VCaP (cell line): ENCODE results near the gene NFATC1.

ENCODE experiments used
- H3K27ac ChIP-seq: fragments of 450-650 bp; 2 replicates; pipeline ENCODE4 v1.5.1; 2017
- CTCF ChIP-seq: fragments of 450-650 bp; conservative IDR thresholded peaks from 2 replicates; pipeline ENCODE4 v1.5.1; 2017; ENCODE audit warnings: mild to moderate bottlenecking, moderate library complexity

Gene NFATC1

DNA sequence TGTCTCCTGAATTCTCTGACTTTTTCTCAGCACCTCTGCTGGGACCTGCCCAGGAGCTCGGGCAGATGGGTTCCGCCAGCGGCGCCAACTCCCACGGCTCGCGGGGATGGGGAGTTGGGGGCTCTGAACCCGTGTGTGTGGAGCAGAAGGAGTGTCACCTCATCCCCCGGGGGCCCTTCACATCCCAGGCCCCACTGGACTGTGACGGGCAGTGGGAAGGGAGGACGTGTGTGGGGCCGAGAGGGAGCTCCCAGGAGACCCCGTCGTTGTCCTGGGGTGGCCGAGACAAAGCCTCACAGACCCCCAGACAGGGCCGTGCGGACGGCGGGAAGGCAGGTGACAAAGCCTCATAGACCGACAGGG lies 153.9 kb downstream of the NFATC1 start:
- no peak overlapping the region for H3K27ac ChIP-seq
- no peak for TF ChIP-seq CTCF

DNA sequence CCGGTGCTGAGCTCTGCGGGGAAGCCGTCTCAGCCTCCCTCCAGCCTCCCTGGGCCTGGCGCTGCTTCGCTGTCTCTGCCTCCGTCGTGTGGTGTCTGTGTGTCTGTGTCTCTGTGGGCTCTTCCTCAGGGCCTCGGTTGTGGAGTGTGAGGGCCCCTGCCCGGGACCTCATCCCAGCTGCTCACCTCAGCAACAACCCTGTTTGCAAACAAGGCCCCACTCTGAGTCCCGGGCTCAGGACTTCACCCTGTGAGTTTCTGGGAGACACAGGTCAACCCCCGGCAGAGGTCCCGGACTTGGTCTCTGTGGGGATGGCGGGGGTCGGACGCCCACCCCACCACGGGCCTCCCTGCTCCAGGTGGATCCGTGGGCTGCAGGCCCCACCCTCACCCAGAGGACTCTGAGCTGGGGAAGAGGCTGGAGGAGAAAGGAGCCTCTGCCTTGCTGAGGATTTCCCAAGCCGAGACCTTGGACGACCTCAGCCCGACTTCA lies 156.5 kb downstream of the NFATC1 start:
- no peak for TF ChIP-seq CTCF
- no peak overlapping the region for H3K27ac ChIP-seq

DNA sequence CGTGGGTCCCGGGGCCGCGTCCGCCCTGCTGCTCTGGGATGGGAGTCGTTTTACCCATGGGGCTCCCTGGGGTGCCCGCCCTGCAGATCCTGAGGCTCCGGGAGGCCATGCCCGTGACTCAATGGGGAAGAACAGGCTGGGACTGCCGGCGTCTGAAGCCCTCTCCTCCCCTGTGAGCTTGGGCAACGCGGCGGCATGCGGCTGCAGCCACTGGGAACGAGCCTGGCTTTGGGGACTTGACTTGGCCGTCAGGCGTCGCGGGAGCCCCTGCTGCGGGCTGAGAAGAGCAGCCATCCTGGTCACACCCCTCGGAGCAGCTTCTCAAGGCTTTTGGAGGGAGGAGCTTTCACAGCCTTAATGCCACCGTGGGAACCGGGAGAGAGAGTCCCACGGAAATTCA lies 157.0 kb downstream of the NFATC1 start:
- no peak overlapping the region for H3K27ac ChIP-seq
- no peak for TF ChIP-seq CTCF

- no peak overlapping the region for H3K27ac ChIP-seq
- no peak for TF ChIP-seq CTCF
Observed at GRCh38 chr18:79553154-79553553, 157.4 kb downstream of the NFATC1 start.

DNA sequence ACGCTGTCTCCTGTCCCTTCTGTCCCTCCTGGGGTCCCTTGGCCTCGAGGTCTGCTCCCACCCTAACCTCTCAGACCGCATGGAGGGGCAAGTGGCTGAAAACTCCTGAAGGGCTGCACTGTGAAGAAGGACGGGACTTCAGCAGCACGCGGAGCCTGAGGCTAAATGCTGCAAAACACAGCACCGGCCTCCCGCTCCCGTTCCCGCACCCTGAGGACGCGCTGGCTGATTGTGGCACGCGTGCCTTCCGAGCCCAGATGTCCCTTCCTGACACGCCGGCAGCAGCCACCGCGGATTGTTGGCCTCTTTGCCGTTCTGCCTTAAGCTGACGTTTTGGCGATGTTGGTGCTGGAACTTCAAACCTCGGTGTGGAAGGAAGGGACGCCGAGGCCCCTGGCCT lies 158.0 kb downstream of the NFATC1 start:
- TF ChIP-seq CTCF = no peak
- no peak overlapping the region for H3K27ac ChIP-seq

DNA sequence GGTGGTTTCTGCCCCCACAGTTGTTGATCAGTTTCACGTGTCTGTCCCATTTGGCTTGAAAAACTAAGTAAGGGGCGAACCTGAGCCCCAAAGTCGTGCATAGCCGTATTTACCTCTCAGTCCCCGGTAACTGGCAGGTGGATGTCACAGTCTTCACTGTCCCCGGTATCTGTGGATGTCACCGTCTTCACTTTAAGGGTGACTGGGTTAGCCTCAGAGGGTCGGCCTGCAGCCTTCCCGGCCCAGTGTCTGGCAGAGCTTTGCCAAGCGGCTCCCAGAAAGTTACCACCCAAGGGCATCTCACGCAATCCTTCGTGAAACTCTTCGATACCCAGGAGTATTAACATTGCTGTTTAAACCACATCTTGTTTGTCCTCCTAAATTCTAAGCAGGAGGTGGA lies 158.6 kb downstream of the NFATC1 start:
- no peak overlapping the region for H3K27ac ChIP-seq
- no peak for TF ChIP-seq CTCF

- no peak for TF ChIP-seq CTCF
- no peak overlapping the region for H3K27ac ChIP-seq
Observed at GRCh38 chr18:79554945-79555645, 159.4 kb downstream of the NFATC1 start.
